ENCODE data around the gene EGFL8. TPM values are rescaled to one million over a fixed set of nuclear protein-coding genes. Genes with fewer than 3 reads are reported as not detected.

The EGFL8 gene
- total RNA-seq (2022; extraction: Qiagen RNA extraction; ENCODE audit: low read depth) = 1.3 to 1.9 TPM (median 1.7 TPM) in 5 replicates

GRCh38 chr6:32164295-32164694 lies at the start of gene EGFL8:
TSS of gene EGFL8 (plus strand) at chr6:32164595. CDS start at chr6:32166166, 1,571 bp downstream.

GRCh38 chr6:32127717-32128592 lies 36.4 kb upstream of the EGFL8 start, which contains the start of gene ATF6B:
TSS of gene ATF6B (minus strand) at chr6:32128246. CDS start at chr6:32128207, 39 bp downstream.

GRCh38 chr6:32151863-32152768 lies 12.3 kb upstream of the EGFL8 start, which contains the start of gene PRRT1:
TSS of gene PRRT1 (minus strand) at chr6:32151939. CDS start at chr6:32151827, 112 bp downstream.

GRCh38 chr6:32153564-32154513 lies 10.6 kb upstream of the EGFL8 start, which contains the start of gene PPT2:
TSS of gene PPT2 (plus strand) at chr6:32154141. CDS start at chr6:32154595, 454 bp downstream.

GRCh38 chr6:32175711-32176475 lies 11.5 kb downstream of the EGFL8 start, which contains the start of gene AGPAT1:
TSS of gene AGPAT1 (minus strand) at chr6:32176084. CDS start at chr6:32171496, 4,588 bp downstream.

GRCh38 chr6:32177788-32178546 lies 13.6 kb downstream of the EGFL8 start, which contains the start of gene RNF5:
TSS of gene RNF5 (plus strand) at chr6:32178405. CDS start at chr6:32178512, 107 bp downstream.

GRCh38 chr6:32184084-32184640 lies 19.8 kb downstream of the EGFL8 start, which contains the start of gene AGER:
TSS of gene AGER (minus strand) at chr6:32184253. CDS start at chr6:32184222, 31 bp downstream.

GRCh38 chr6:32190054-32190851 lies 25.9 kb downstream of the EGFL8 start, which contains the start of gene PBX2:
TSS of gene PBX2 (minus strand) at chr6:32190202. CDS start at chr6:32189915, 287 bp downstream.

GRCh38 chr6:32192608-32193039 lies 28.2 kb downstream of the EGFL8 start, which contains the start of gene GPSM3:
TSS of gene GPSM3 (minus strand) at chr6:32192643. CDS start at chr6:32192513, 130 bp downstream.

Other genes starting within 250 kb of the EGFL8 start
- gene C2, start 236.9 kb upstream of the EGFL8 start, total RNA-seq (2022; extraction: Qiagen RNA extraction; ENCODE audit: low read depth) = 0.33 to 0.47 TPM in 2 of 5 replicates, not detected in the others
- gene CFB, start 218.5 kb upstream of the EGFL8 start, total RNA-seq (2022; extraction: Qiagen RNA extraction; ENCODE audit: low read depth) = 1.6 to 3.2 TPM (median 2.0 TPM) in 5 replicates
- 75.5 to 91.9 TPM (median 81.9 TPM) in 5 replicates for gene NELFE, start 205.6 kb upstream of the EGFL8 start, total RNA-seq (2022; extraction: Qiagen RNA extraction; ENCODE audit: low read depth)
- 15.8 to 30.9 TPM (median 25.7 TPM) in 5 replicates for gene SKIC2, start 205.4 kb upstream of the EGFL8 start, total RNA-seq (2022; extraction: Qiagen RNA extraction; ENCODE audit: low read depth)
- gene DXO, start 192.5 kb upstream of the EGFL8 start, total RNA-seq (2022; extraction: Qiagen RNA extraction; ENCODE audit: low read depth) = 10.6 to 14.3 TPM (median 12.1 TPM) in 5 replicates
- 0.94 to 1.5 TPM (median 1.5 TPM) in 5 replicates for gene C4A, start 182.5 kb upstream of the EGFL8 start, total RNA-seq (2022; extraction: Qiagen RNA extraction; ENCODE audit: low read depth)
- gene C4B, start 149.8 kb upstream of the EGFL8 start, total RNA-seq (2022; extraction: Qiagen RNA extraction; ENCODE audit: low read depth) = 0.69 to 1.5 TPM (median 1.3 TPM) in 5 replicates
- not detected in 5 replicates for gene CYP21A2, start 126.2 kb upstream of the EGFL8 start, total RNA-seq (2022; extraction: Qiagen RNA extraction; ENCODE audit: low read depth)
- gene TNXB, start 55.3 kb upstream of the EGFL8 start, total RNA-seq (2022; extraction: Qiagen RNA extraction; ENCODE audit: low read depth) = 0.14 to 0.86 TPM (median 0.57 TPM) in 5 replicates
- gene ATF6B, start 36.3 kb upstream of the EGFL8 start, total RNA-seq (2022; extraction: Qiagen RNA extraction; ENCODE audit: low read depth) = 21.0 to 37.0 TPM (median 35.3 TPM) in 5 replicates
- gene FKBPL, start 34.3 kb upstream of the EGFL8 start, total RNA-seq (2022; extraction: Qiagen RNA extraction; ENCODE audit: low read depth) = 6.0 to 8.2 TPM (median 6.7 TPM) in 5 replicates
- 0.47 to 0.95 TPM (median 0.68 TPM) in 5 replicates for gene PRRT1, start 12.7 kb upstream of the EGFL8 start, total RNA-seq (2022; extraction: Qiagen RNA extraction; ENCODE audit: low read depth)
- 6.1 to 9.5 TPM (median 8.4 TPM) in 5 replicates for gene PPT2, start 10.5 kb upstream of the EGFL8 start, total RNA-seq (2022; extraction: Qiagen RNA extraction; ENCODE audit: low read depth)
- gene AGPAT1, start 11.5 kb downstream of the EGFL8 start, total RNA-seq (2022; extraction: Qiagen RNA extraction; ENCODE audit: low read depth) = 29.1 to 41.4 TPM (median 40.8 TPM) in 5 replicates
- gene RNF5, start 13.8 kb downstream of the EGFL8 start, total RNA-seq (2022; extraction: Qiagen RNA extraction; ENCODE audit: low read depth) = 32.5 to 48.7 TPM (median 45.6 TPM) in 5 replicates
- 1.5 to 3.1 TPM (median 2.6 TPM) in 5 replicates for gene AGER, start 19.7 kb downstream of the EGFL8 start, total RNA-seq (2022; extraction: Qiagen RNA extraction; ENCODE audit: low read depth)
- 13.2 to 19.5 TPM (median 17.7 TPM) in 5 replicates for gene PBX2, start 25.6 kb downstream of the EGFL8 start, total RNA-seq (2022; extraction: Qiagen RNA extraction; ENCODE audit: low read depth)
- gene GPSM3, start 28.0 kb downstream of the EGFL8 start, total RNA-seq (2022; extraction: Qiagen RNA extraction; ENCODE audit: low read depth) = 0.16 to 0.88 TPM (median 0.40 TPM) in 5 replicates
- gene NOTCH4, start 59.5 kb downstream of the EGFL8 start, total RNA-seq (2022; extraction: Qiagen RNA extraction; ENCODE audit: low read depth) = 0.42 to 0.88 TPM (median 0.63 TPM) in 5 replicates
- not detected in 5 replicates for gene TSBP1, start 207.3 kb downstream of the EGFL8 start, total RNA-seq (2022; extraction: Qiagen RNA extraction; ENCODE audit: low read depth)
- gene BTNL2, start 242.6 kb downstream of the EGFL8 start, total RNA-seq (2022; extraction: Qiagen RNA extraction; ENCODE audit: low read depth) = not detected in 5 replicates